Measurements from ENCODE around the gene CPB2. TPM values are rescaled to one million over a fixed set of nuclear protein-coding genes. Genes with fewer than 3 reads are reported as not detected.

CPB2 gene
- total and polyA plus RNA-seq, 4 donors, result 175 to 997 (median 504) TPM

DNA sequence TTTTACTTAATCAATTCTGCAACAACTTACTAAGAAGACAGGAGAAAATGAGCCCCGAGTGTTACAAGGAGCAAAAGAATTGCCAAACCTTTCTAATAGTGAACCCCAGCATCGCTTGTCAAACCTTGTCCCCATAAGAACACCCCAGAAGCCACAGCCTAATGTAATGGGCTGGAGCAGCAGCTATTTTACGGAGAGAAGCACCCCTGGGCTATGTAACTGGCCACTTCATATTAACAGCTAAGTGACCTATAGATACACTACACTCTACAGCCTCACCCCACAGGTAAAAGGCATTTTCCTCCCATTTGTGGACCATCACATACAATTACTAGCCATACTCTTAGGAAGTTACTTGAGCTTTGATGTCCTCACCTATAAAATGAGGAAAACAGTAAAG lies 27.3 kb upstream of the CPB2 start (continued):
- TF ChIP-seq, protein P1, sequence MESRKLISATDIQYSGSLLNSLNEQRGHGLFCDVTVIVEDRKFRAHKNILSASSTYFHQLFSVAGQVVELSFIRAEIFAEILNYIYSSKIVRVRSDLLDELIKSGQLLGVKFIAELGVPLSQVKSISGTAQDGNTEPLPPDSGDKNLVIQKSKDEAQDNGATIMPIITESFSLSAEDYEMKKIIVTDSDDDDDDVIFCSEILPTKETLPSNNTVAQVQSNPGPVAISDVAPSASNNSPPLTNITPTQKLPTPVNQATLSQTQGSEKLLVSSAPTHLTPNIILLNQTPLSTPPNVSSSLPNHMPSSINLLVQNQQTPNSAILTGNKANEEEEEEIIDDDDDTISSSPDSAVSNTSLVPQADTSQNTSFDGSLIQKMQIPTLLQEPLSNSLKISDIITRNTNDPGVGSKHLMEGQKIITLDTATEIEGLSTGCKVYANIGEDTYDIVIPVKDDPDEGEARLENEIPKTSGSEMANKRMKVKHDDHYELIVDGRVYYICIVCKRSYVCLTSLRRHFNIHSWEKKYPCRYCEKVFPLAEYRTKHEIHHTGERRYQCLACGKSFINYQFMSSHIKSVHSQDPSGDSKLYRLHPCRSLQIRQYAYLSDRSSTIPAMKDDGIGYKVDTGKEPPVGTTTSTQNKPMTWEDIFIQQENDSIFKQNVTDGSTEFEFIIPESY (IDR thresholded peaks at IDR 0.05), result no peak
- TF ChIP-seq GABPA (IDR thresholded peaks at IDR 0.05 in 1 of 2, conservative IDR thresholded peaks at IDR 0.05 in 1 of 2) (no peak), YY1 (IDR thresholded peaks at IDR 0.05) (no peak), HNF4A (conservative IDR thresholded peaks at IDR 0.05) (no peak), EGR1 (IDR thresholded peaks at IDR 0.05; ENCODE audit: low read depth in 2 of 2) (no peak), FOXA2 (IDR thresholded peaks at IDR 0.05) (no peak), SP1 (IDR thresholded peaks at IDR 0.05) (no peak)
- TF ChIP-seq, protein P2, sequence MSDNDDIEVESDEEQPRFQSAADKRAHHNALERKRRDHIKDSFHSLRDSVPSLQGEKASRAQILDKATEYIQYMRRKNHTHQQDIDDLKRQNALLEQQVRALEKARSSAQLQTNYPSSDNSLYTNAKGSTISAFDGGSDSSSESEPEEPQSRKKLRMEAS (IDR thresholded peaks at IDR 0.05), result no peak

DNA sequence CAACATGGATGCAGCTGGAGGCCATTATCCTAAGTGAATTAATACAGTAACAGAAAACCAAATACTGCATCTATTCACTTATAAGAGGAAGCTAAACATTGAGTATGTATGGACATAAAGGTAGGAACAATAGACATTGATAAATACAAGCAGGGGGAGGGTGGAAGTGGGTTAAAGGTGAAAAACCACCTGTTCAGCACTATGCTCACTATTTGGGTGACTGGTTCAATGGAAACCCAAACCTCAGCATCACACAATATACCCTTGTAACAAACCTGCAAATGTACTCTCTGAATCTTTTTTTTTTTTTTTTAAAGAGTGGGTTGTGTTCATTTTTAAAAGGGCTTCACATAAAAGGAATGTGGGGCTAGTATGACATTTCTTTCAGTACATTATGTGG lies 26.9 kb upstream of the CPB2 start:
- Histone ChIP-seq H3K9ac (ENCODE audit: low read depth in 1 of 2, low read length in 2 of 2) (no peak overlapping the region), H3K27me3 (ENCODE audit: control insufficient read depth in 4 of 4, insufficient read depth in 4 of 4, low read length in 3 of 4) (no peaks in the 10 kb centered on the region), H3K27ac (ENCODE audit: low read depth in 1 of 2, low read length in 2 of 2) (no peak overlapping the region), H3K4me1 (ENCODE audit: control insufficient read depth in 4 of 4, insufficient read depth in 4 of 4, low read length in 3 of 4) (peaks cover 2 to 13% (median 10%) of the 10 kb centered on the region in 4 donors), H3K36me3 (ENCODE audit: control insufficient read depth in 4 of 4, insufficient read depth in 3 of 4, low read depth in 1 of 4, low read length in 3 of 4) (peaks cover 0 to 29% (median 12%) of the 10 kb centered on the region in 4 donors), H3K4me3 (ENCODE audit: low read depth in 1 of 3, low read length in 3 of 3) (no peak overlapping the region), H3K9me3 (ENCODE audit: control insufficient read depth in 4 of 4, low read length in 3 of 4) (no peaks in the 10 kb centered on the region)
- no peak for TF ChIP-seq FOXA1 (IDR thresholded peaks at IDR 0.05)
- TF ChIP-seq TAF1 (conservative IDR thresholded peaks at IDR 0.05), result no peak
- no peak for TF ChIP-seq YY1 (IDR thresholded peaks at IDR 0.05)
- no peak for TF ChIP-seq FOXA2 (IDR thresholded peaks at IDR 0.05)
- TF ChIP-seq, protein P1 (IDR thresholded peaks at IDR 0.05), result no peak
- no peak for TF ChIP-seq GABPA (IDR thresholded peaks at IDR 0.05 in 1 of 2, conservative IDR thresholded peaks at IDR 0.05 in 1 of 2)
- TF ChIP-seq, protein P3, sequence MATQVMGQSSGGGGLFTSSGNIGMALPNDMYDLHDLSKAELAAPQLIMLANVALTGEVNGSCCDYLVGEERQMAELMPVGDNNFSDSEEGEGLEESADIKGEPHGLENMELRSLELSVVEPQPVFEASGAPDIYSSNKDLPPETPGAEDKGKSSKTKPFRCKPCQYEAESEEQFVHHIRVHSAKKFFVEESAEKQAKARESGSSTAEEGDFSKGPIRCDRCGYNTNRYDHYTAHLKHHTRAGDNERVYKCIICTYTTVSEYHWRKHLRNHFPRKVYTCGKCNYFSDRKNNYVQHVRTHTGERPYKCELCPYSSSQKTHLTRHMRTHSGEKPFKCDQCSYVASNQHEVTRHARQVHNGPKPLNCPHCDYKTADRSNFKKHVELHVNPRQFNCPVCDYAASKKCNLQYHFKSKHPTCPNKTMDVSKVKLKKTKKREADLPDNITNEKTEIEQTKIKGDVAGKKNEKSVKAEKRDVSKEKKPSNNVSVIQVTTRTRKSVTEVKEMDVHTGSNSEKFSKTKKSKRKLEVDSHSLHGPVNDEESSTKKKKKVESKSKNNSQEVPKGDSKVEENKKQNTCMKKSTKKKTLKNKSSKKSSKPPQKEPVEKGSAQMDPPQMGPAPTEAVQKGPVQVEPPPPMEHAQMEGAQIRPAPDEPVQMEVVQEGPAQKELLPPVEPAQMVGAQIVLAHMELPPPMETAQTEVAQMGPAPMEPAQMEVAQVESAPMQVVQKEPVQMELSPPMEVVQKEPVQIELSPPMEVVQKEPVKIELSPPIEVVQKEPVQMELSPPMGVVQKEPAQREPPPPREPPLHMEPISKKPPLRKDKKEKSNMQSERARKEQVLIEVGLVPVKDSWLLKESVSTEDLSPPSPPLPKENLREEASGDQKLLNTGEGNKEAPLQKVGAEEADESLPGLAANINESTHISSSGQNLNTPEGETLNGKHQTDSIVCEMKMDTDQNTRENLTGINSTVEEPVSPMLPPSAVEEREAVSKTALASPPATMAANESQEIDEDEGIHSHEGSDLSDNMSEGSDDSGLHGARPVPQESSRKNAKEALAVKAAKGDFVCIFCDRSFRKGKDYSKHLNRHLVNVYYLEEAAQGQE (IDR thresholded peaks at IDR 0.05), result no peak
- TF ChIP-seq RAD21 (IDR thresholded peaks at IDR 0.05), result no peak
- TF ChIP-seq, protein P4, sequence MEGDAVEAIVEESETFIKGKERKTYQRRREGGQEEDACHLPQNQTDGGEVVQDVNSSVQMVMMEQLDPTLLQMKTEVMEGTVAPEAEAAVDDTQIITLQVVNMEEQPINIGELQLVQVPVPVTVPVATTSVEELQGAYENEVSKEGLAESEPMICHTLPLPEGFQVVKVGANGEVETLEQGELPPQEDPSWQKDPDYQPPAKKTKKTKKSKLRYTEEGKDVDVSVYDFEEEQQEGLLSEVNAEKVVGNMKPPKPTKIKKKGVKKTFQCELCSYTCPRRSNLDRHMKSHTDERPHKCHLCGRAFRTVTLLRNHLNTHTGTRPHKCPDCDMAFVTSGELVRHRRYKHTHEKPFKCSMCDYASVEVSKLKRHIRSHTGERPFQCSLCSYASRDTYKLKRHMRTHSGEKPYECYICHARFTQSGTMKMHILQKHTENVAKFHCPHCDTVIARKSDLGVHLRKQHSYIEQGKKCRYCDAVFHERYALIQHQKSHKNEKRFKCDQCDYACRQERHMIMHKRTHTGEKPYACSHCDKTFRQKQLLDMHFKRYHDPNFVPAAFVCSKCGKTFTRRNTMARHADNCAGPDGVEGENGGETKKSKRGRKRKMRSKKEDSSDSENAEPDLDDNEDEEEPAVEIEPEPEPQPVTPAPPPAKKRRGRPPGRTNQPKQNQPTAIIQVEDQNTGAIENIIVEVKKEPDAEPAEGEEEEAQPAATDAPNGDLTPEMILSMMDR (IDR thresholded peaks at IDR 0.05; ENCODE audit: low read depth, low read length, missing input control), result no peak
- TF ChIP-seq HNF4A (conservative IDR thresholded peaks at IDR 0.05), result no peak
- TF ChIP-seq NR2F2 (IDR thresholded peaks at IDR 0.05), result no peak
- TF ChIP-seq EGR1 (IDR thresholded peaks at IDR 0.05; ENCODE audit: low read depth in 2 of 2), result no peak
- TF ChIP-seq, protein P2 (IDR thresholded peaks at IDR 0.05), result no peak
- no peak for TF ChIP-seq JUND (IDR thresholded peaks at IDR 0.05)
- no peak for TF ChIP-seq HNF4G (IDR thresholded peaks at IDR 0.05)
- TF ChIP-seq SP1 (IDR thresholded peaks at IDR 0.05), result no peak
- DNase-seq (ENCODE audit: low spot score), result no peak

Measured in liver (tissue), 9 donors.